H1 (cell line): ENCODE results near the gene SH2B2.
"Not testable (repeated sequence)": the region's sequence is repeated elsewhere in the genome, so short reads cannot be mapped to it uniquely, and the experiment has no call there.

Experiments used
- ATF3 ChIP-seq: IDR thresholded peaks from 2 replicates; pipeline ENCODE4 v1.6.1; 2011; ENCODE audit warnings: low read depth, mild to moderate bottlenecking, low read length; ENCODE audit not compliant: insufficient read depth
- CREB1 ChIP-seq: IDR thresholded peaks from 2 replicates; pipeline ENCODE4 v1.6.1; 2012; ENCODE audit warnings: inconsistent platforms
- CTCF ChIP-seq, 3 experiments: IDR thresholded peaks; 1 replicate in 2 of 3; 2 replicates in 1 of 3; pipeline versions ENCODE4 v1.5.1 to v1.6.1; 2011; ENCODE audit warnings: low read length in 3 of 3, mild to moderate bottlenecking in 3 of 3, inconsistent platforms in 2 of 3, low read depth in 1 of 3, moderate library complexity in 1 of 3; ENCODE audit not compliant: insufficient read depth in 1 of 3; ENCODE audit errors: control extremely low read depth in 1 of 3
- E2F6 ChIP-seq: IDR thresholded peaks from 2 replicates; pipeline ENCODE4 v1.6.1; 2012; ENCODE audit warnings: inconsistent platforms
- EP300 ChIP-seq, 2 experiments: IDR thresholded peaks; 1 replicate in 1 of 2; 2 replicates in 1 of 2; pipeline ENCODE4 v1.6.1; 2011 to 2012; ENCODE audit warnings: low read depth in 2 of 2, low read length in 2 of 2, mild to moderate bottlenecking in 2 of 2, borderline replicate concordance in 1 of 2, inconsistent platforms in 1 of 2, moderate library complexity in 1 of 2
- EZH2 ChIP-seq: fragments of 200-600 bp; sonication (generic); IDR thresholded peaks from 2 replicates; pipeline ENCODE4 v1.7.1; 2012; ENCODE audit warnings: low read depth, mild to moderate bottlenecking, moderate library complexity, low read length, inconsistent platforms; ENCODE audit not compliant: severe bottlenecking
- MAFK ChIP-seq: IDR thresholded peaks from 2 replicates; pipeline ENCODE4 v1.6.1; 2012; ENCODE audit warnings: low read depth, mild to moderate bottlenecking, improper control_type of control experiment, low read length
- PHF8 ChIP-seq: fragments of 200-600 bp; sonication (generic); conservative IDR thresholded peaks from 2 replicates; pipeline ENCODE4 v1.7.1; 2012; ENCODE audit warnings: low read depth, mild to moderate bottlenecking, inconsistent platforms, low read length, moderate library complexity
- POLR2A ChIP-seq, 2 experiments: IDR thresholded peaks; 1 replicate in 1 of 2; 2 replicates in 1 of 2; pipeline ENCODE4 v1.6.1; 2011; ENCODE audit warnings: low read depth in 2 of 2, low read length in 2 of 2, mild to moderate bottlenecking in 2 of 2; ENCODE audit errors: control extremely low read depth in 1 of 2
- SP1 ChIP-seq: IDR thresholded peaks from 2 replicates; pipeline ENCODE4 v1.6.1; 2011; ENCODE audit warnings: low read depth, low read length
- SP4 ChIP-seq: IDR thresholded peaks from 2 replicates; pipeline ENCODE4 v1.6.1; 2012; ENCODE audit warnings: low read length, inconsistent platforms
- SRF ChIP-seq: IDR thresholded peaks from 2 replicates; pipeline ENCODE4 v1.6.1; 2011; ENCODE audit warnings: mild to moderate bottlenecking, low read depth, low read length, moderate library complexity

GRCh38 chr7:102363549-102364393, 77.1 kb downstream of the SH2B2 start:
- not testable (repeated sequence) for TF ChIP-seq EZH2; E2F6; SP4; POLR2A (IDR thresholded peaks at IDR 0.05; ENCODE audit: control extremely low read depth in 1 of 2, low read depth in 2 of 2, low read length in 2 of 2); SRF; EP300 (IDR thresholded peaks at IDR 0.05; ENCODE audit: borderline replicate concordance in 1 of 2, low read depth in 2 of 2, low read length in 2 of 2); ATF3; MAFK
- TF ChIP-seq CTCF (IDR thresholded peaks at IDR 0.05; ENCODE audit: control extremely low read depth in 1 of 3, insufficient read depth in 1 of 3, low read depth in 1 of 3, low read length in 3 of 3) (peak in 2 of 3 experiments; percentile 20 to 34; a peak in 3 of 4 replicates), PHF8 (peak; percentile 45; the same call in 1 of the 2 replicates), SP1 (peak; percentile 67), CREB1 (peak; percentile 50)
